ENCODE measurements around the gene PDE6G.

PDE6G gene

GRCh38 chr17:81647640-81648012, 8.7 kb downstream of the PDE6G start:
- peaks cover 18 to 40% (median 34%) of the 10 kb centered on the region in 10 experiments for H3K4me1 ChIP-seq
- no peaks in the 10 kb centered on the region for H3K27me3 ChIP-seq
- no peak overlapping the region for H3K9ac ChIP-seq
- TF ChIP-seq Cebpa-rat (IDR thresholded peaks at IDR 0.05) = no peak
- H3K4me2 ChIP-seq = no peak overlapping the region
- peaks cover 0 to 5% (median 0%) of the 10 kb centered on the region in 11 experiments; a peak in 1 of 22 replicates for H3K36me3 ChIP-seq
- peaks cover 19 to 28% (median 24%) of the 10 kb centered on the region in 11 experiments for H3K9me3 ChIP-seq (replicated peaks in 1 of 11)
- no peaks in the 10 kb centered on the region for H4K20me1 ChIP-seq
- no peak overlapping the region for H3K27ac ChIP-seq
- no peak overlapping the region for H3K4me3 ChIP-seq

GRCh38 chr17:81646869-81647600, 9.3 kb downstream of the PDE6G start:
- H3K36me3 ChIP-seq = peaks cover 0 to 5% (median 0%) of the 10 kb centered on the region in 11 experiments; a peak in 1 of 22 replicates
- peaks cover 19 to 28% (median 24%) of the 10 kb centered on the region in 11 experiments for H3K9me3 ChIP-seq (replicated peaks in 1 of 11)
- no peak overlapping the region for H3K4me2 ChIP-seq
- no peaks in the 10 kb centered on the region for H4K20me1 ChIP-seq
- H3K27ac ChIP-seq = no peak overlapping the region
- H3K4me1 ChIP-seq = peaks cover 16 to 37% (median 35%) of the 10 kb centered on the region in 10 experiments
- H3K4me3 ChIP-seq = no peak overlapping the region
- no peaks in the 10 kb centered on the region for H3K27me3 ChIP-seq
- no peak overlapping the region for H3K9ac ChIP-seq
- TF ChIP-seq Cebpa-rat (IDR thresholded peaks at IDR 0.05) = no peak

DNA sequence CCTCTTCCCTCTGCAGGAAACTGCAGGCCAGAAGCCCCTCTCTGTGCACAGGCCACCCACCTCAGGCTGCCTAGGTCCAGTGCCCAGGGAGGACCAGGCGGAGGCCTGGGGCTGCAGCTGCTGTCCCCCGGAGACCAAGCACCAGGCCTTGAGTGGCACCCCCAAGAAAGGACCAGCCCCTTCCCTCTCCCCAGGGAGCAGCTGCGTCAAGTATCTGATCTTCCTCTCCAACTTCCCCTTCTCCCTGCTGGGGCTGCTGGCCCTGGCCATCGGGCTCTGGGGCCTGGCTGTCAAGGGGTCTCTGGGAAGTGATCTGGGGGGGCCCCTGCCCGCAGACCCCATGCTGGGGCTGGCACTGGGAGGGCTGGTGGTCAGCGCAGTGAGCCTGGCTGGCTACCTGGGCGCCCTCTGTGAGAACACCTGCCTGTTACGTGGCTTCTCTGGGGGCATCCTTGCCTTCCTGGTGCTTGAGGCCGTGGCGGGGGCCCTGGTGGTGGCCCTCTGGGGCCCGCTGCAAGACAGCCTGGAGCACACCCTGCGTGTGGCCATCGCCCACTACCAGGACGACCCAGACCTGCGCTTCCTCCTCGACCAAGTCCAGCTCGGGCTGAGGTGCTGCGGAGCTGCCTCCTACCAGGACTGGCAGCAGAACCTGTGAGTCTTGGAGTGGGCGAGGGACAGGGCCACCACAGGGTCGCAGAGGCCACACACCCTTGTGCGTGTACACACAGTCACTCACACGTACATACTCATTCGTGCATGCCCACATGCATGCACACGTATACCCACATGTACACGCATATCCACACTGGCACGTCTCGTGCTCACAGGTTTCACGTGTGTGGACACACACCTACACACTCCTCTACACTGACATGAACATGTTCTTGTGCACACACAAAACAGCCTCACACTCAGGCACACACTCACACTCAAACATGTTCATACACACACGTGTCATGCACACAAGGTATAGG, 11.1 kb downstream of the PDE6G start:
- no peaks in the 10 kb centered on the region for H3K27me3 ChIP-seq
- H3K9me3 ChIP-seq (replicated peaks in 1 of 11) = peaks cover 19 to 27% (median 23%) of the 10 kb centered on the region in 11 experiments
- no peak for TF ChIP-seq Cebpa-rat (IDR thresholded peaks at IDR 0.05)
- H3K27ac ChIP-seq = peak overlapping the region in 8 of 11 experiments; percentile 16 to 54 (median 38); a peak in 11 of 22 replicates
- peak overlapping the region in 1 of 10 experiments; percentile 5; a peak in 1 of 20 replicates for H3K4me3 ChIP-seq
- H4K20me1 ChIP-seq = no peaks in the 10 kb centered on the region
- H3K4me2 ChIP-seq = peak overlapping the region; percentile 65 to 87 (median 72)
- H3K4me1 ChIP-seq = peaks cover 16 to 35% (median 26%) of the 10 kb centered on the region in 10 experiments
- peaks cover 0 to 5% (median 0%) of the 10 kb centered on the region in 11 experiments; a peak in 1 of 22 replicates for H3K36me3 ChIP-seq
- peak overlapping the region in 9 of 11 experiments; percentile 19 to 61 (median 40); a peak in 12 of 22 replicates for H3K9ac ChIP-seq

GRCh38 chr17:81644496-81644895, 11.8 kb downstream of the PDE6G start:
- TF ChIP-seq Cebpa-rat (IDR thresholded peaks at IDR 0.05) = no peak
- peaks cover 14 to 20% (median 17%) of the 10 kb centered on the region in 11 experiments for H3K9me3 ChIP-seq (replicated peaks in 1 of 11)
- H4K20me1 ChIP-seq = no peaks in the 10 kb centered on the region
- peak overlapping the region; percentile 65 to 87 (median 72) for H3K4me2 ChIP-seq
- peaks cover 0 to 5% (median 0%) of the 10 kb centered on the region in 11 experiments; a peak in 1 of 22 replicates for H3K36me3 ChIP-seq
- H3K27me3 ChIP-seq = no peaks in the 10 kb centered on the region
- H3K4me1 ChIP-seq = peaks cover 16 to 35% (median 26%) of the 10 kb centered on the region in 10 experiments
- H3K9ac ChIP-seq = peak overlapping the region in 9 of 11 experiments; percentile 19 to 61 (median 40); a peak in 9 of 22 replicates
- H3K27ac ChIP-seq = peak overlapping the region in 5 of 11 experiments; percentile 28 to 54 (median 37); a peak in 7 of 22 replicates
- no peak overlapping the region; a peak in 1 of 20 replicates for H3K4me3 ChIP-seq

DNA sequence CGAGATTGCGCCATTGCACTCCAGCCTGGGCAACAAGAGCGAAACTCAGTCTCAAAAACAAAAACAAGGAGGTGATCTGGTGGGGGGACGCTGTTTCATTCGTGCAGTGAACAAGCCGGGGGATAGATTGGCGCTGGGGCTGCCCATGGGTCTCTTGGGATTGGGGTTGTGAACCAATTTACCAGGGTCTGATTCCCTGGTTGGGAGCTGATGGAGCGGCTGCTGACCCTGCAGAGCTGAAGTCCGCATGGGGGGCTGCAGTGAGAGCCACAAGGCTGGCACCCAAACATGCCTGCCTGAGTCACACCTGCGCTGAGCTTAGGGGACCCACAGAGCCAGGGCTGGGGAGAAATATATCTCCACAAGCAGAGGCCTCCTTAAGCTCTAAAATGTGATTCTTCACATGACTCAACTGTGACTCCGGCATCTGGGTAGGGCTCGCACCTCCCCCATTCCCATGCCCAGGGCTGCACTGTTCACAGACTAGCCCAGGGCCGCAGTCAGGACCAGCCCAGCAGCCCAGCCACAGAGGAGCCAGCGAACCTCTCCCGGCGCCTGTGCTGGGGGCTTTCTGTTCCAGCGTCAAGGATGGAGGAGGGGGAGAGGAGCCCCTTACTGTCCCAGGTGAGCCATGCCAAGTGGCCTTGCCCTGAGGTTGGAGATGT, 14.4 kb downstream of the PDE6G start:
- H3K9ac ChIP-seq = peak overlapping the region in 3 of 11 experiments; percentile 22 to 38 (median 23); a peak in 4 of 22 replicates
- H3K27me3 ChIP-seq = no peaks in the 10 kb centered on the region
- no peak overlapping the region for H3K4me3 ChIP-seq
- H4K20me1 ChIP-seq = no peaks in the 10 kb centered on the region
- peak overlapping the region in 10 of 11 experiments; percentile 16 to 56 (median 30); a peak in 12 of 22 replicates for H3K4me2 ChIP-seq
- H3K4me1 ChIP-seq = peaks cover 25 to 48% (median 34%) of the 10 kb centered on the region in 10 experiments
- no peaks in the 10 kb centered on the region for H3K36me3 ChIP-seq
- H3K27ac ChIP-seq = peak overlapping the region in 3 of 11 experiments; percentile 14 to 36 (median 16); a peak in 2 of 22 replicates
- no peak for TF ChIP-seq Cebpa-rat (IDR thresholded peaks at IDR 0.05)
- H3K9me3 ChIP-seq (replicated peaks in 1 of 11) = no peaks in the 10 kb centered on the region

- Histone ChIP-seq H4K20me1 (peaks cover 15 to 18% (median 17%) of the 10 kb centered on the region in 11 experiments; a peak in 21 of 22 replicates), H3K27ac (no peak overlapping the region), H3K4me1 (peaks cover 30 to 51% (median 39%) of the 10 kb centered on the region in 10 experiments), H3K27me3 (no peaks in the 10 kb centered on the region), H3K9ac (no peak overlapping the region), H3K4me2 (no peak overlapping the region), H3K36me3 (peaks cover 0 to 6% (median under 1%) of the 10 kb centered on the region in 11 experiments; a peak in 6 of 22 replicates), H3K4me3 (no peak overlapping the region), H3K9me3 (replicated peaks in 1 of 11) (no peaks in the 10 kb centered on the region)
- no peak for TF ChIP-seq Cebpa-rat (IDR thresholded peaks at IDR 0.05)
Measured at GRCh38 chr17:81640011-81640410, 16.3 kb downstream of the PDE6G start.

DNA sequence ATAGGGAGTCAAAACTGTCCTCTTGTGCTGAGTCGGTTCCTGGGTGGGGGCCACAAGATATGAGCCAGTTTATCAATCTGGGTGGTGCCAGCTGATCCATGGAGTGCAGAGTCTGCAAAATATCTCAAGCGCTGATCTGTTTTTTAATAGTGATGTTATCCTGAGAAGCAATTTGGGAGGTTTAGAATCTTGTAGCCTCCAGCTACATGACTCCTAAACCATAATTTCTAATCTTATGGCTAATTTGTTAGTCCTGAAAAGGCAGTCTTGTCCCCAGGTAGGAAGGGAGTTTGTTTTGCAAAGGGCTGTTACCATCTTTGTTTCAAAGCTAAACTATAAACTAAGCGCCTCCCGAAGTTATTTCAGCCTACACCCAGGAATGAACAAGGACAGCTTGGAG, 17.7 kb downstream of the PDE6G start:
- Histone ChIP-seq H3K9ac (no peak overlapping the region), H3K4me2 (peak overlapping the region in 1 of 11 experiments; percentile 86; a peak in 1 of 22 replicates), H3K36me3 (peaks cover 0 to 17% (median 9%) of the 10 kb centered on the region in 11 experiments; a peak in 10 of 22 replicates), H3K4me1 (peaks cover 33 to 55% (median 40%) of the 10 kb centered on the region in 10 experiments), H3K4me3 (no peak overlapping the region), H3K9me3 (replicated peaks in 1 of 11) (no peaks in the 10 kb centered on the region), H3K27me3 (no peaks in the 10 kb centered on the region), H3K27ac (no peak overlapping the region), H4K20me1 (peaks cover 27 to 31% (median 30%) of the 10 kb centered on the region in 11 experiments; a peak in 21 of 22 replicates)
- TF ChIP-seq Cebpa-rat (IDR thresholded peaks at IDR 0.05) = no peak
